Measurements from ENCODE around the gene NUDT3. TPM values are rescaled to one million over a fixed set of nuclear protein-coding genes. Genes with fewer than 3 reads are reported as not detected.
A peak's percentile ranks its signal among the peaks of the same experiment; 100 is the strongest.

NUDT3 gene
- total and polyA plus RNA-seq, 4 donors, result 3.2 to 20.2 (median 9.5) TPM

DNA sequence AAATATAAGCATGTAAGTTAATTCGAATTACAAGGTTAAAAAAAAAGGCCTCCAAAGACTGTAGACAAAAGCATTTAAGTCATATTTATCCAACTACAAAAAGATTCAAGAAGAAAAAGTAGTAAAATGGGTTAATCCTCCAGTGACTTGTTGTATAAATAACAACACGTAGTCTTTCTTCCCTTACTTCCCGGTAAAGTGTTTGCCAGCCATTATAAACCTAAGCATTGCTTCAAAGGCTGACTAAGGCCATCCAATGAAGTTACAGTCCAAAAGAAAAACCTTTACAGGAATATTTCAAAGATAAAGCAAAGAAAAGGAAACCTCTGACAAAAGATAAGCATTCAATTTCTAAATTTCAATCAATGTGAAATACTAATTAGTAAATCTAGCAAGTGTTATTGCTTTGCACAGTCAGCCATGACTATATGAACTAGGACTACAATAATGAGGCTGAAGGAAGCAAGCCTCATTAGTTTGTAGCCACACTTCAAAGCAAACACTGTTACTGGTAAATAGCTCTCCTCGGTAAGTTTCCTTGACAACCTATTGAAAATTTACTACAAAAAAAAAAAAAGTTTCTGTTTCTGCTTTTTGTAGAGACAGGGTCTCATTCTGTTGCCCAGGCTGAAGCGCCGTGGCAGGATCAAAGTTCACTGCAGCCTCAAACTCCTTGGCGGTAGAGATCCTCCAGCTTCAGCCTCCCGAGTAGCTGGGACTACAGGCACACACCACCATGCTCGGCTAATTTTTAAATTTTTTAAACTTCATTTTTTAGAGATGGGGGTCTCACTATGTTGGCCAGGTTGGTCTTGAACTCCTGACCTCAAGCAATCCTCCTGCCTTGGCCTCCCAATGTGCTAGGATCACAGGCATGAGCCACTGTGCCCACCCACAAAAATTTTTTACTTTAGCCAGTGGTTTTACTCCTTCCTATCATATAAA, 46.0 kb downstream of the NUDT3 start:
- Histone ChIP-seq H3K4me1 (ENCODE audit: control insufficient read depth in 4 of 4, insufficient read depth in 4 of 4, low read length in 3 of 4) (peaks cover 2 to 9% (median 4%) of the 10 kb centered on the region in 4 donors), H3K9ac (ENCODE audit: low read depth in 1 of 2, low read length in 2 of 2) (no peak overlapping the region), H3K4me3 (ENCODE audit: low read depth in 1 of 3, low read length in 3 of 3) (no peak overlapping the region), H3K9me3 (ENCODE audit: control insufficient read depth in 4 of 4, low read length in 3 of 4) (no peaks in the 10 kb centered on the region), H3K27ac (ENCODE audit: low read depth in 1 of 2, low read length in 2 of 2) (no peak overlapping the region), H3K27me3 (ENCODE audit: control insufficient read depth in 4 of 4, insufficient read depth in 4 of 4, low read length in 3 of 4) (no peaks in the 10 kb centered on the region), H3K36me3 (ENCODE audit: control insufficient read depth in 4 of 4, insufficient read depth in 3 of 4, low read depth in 1 of 4, low read length in 3 of 4) (no peaks in the 10 kb centered on the region)
- WGBS, result 79% methylated on average over 9 of the region's 9 CpGs
- TF ChIP-seq RXRA (IDR thresholded peaks at IDR 0.05) (no peak), FOXA2 (IDR thresholded peaks at IDR 0.05) (no peak), GABPA (IDR thresholded peaks at IDR 0.05 in 1 of 2, conservative IDR thresholded peaks at IDR 0.05 in 1 of 2) (no peak), NR2F2 (IDR thresholded peaks at IDR 0.05) (no peak), RAD21 (IDR thresholded peaks at IDR 0.05) (no peak), HNF4G (IDR thresholded peaks at IDR 0.05) (no peak), HNF4A (conservative IDR thresholded peaks at IDR 0.05) (no peak), EGR1 (IDR thresholded peaks at IDR 0.05; ENCODE audit: low read depth in 2 of 2) (no peak)
- TF ChIP-seq, protein P1, sequence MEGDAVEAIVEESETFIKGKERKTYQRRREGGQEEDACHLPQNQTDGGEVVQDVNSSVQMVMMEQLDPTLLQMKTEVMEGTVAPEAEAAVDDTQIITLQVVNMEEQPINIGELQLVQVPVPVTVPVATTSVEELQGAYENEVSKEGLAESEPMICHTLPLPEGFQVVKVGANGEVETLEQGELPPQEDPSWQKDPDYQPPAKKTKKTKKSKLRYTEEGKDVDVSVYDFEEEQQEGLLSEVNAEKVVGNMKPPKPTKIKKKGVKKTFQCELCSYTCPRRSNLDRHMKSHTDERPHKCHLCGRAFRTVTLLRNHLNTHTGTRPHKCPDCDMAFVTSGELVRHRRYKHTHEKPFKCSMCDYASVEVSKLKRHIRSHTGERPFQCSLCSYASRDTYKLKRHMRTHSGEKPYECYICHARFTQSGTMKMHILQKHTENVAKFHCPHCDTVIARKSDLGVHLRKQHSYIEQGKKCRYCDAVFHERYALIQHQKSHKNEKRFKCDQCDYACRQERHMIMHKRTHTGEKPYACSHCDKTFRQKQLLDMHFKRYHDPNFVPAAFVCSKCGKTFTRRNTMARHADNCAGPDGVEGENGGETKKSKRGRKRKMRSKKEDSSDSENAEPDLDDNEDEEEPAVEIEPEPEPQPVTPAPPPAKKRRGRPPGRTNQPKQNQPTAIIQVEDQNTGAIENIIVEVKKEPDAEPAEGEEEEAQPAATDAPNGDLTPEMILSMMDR (IDR thresholded peaks at IDR 0.05; ENCODE audit: low read depth, low read length, missing input control), result no peak
- TF ChIP-seq, protein P2, sequence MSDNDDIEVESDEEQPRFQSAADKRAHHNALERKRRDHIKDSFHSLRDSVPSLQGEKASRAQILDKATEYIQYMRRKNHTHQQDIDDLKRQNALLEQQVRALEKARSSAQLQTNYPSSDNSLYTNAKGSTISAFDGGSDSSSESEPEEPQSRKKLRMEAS (IDR thresholded peaks at IDR 0.05), result no peak
- TF ChIP-seq, protein P3, sequence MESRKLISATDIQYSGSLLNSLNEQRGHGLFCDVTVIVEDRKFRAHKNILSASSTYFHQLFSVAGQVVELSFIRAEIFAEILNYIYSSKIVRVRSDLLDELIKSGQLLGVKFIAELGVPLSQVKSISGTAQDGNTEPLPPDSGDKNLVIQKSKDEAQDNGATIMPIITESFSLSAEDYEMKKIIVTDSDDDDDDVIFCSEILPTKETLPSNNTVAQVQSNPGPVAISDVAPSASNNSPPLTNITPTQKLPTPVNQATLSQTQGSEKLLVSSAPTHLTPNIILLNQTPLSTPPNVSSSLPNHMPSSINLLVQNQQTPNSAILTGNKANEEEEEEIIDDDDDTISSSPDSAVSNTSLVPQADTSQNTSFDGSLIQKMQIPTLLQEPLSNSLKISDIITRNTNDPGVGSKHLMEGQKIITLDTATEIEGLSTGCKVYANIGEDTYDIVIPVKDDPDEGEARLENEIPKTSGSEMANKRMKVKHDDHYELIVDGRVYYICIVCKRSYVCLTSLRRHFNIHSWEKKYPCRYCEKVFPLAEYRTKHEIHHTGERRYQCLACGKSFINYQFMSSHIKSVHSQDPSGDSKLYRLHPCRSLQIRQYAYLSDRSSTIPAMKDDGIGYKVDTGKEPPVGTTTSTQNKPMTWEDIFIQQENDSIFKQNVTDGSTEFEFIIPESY (IDR thresholded peaks at IDR 0.05), result no peak
- TF ChIP-seq, protein P4, sequence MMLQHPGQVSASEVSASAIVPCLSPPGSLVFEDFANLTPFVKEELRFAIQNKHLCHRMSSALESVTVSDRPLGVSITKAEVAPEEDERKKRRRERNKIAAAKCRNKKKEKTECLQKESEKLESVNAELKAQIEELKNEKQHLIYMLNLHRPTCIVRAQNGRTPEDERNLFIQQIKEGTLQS (IDR thresholded peaks at IDR 0.05), result no peak
- DNase-seq (ENCODE audit: low spot score), result no peak

DNA sequence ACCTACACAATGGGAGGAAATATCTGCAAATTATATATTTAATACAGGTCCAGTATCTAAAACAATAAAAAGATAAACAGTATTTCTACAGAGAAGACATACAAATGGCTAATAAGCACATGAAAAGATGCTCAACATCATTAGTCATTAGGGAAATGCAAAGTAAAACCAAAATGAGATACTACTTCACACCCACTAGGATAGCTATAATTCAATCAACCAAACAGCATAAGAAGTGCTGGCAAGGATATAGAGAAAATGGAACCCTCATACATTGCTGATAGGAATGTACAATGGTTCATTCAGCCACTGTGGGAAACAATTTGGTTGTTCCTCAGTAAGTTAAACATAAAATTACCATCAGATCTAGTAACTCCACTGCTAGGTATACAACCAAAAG, 48.7 kb downstream of the NUDT3 start:
- H3K9me3 ChIP-seq (ENCODE audit: control insufficient read depth in 4 of 4, low read length in 3 of 4), result no peaks in the 10 kb centered on the region
- H3K4me3 ChIP-seq (ENCODE audit: low read depth in 1 of 3, low read length in 3 of 3), result no peak overlapping the region
- H3K27me3 ChIP-seq (ENCODE audit: control insufficient read depth in 4 of 4, insufficient read depth in 4 of 4, low read length in 3 of 4), result no peaks in the 10 kb centered on the region
- no peaks in the 10 kb centered on the region for H3K36me3 ChIP-seq (ENCODE audit: control insufficient read depth in 4 of 4, insufficient read depth in 3 of 4, low read depth in 1 of 4, low read length in 3 of 4)
- no peak overlapping the region for H3K9ac ChIP-seq (ENCODE audit: low read depth in 1 of 2, low read length in 2 of 2)
- H3K27ac ChIP-seq (ENCODE audit: low read depth in 1 of 2, low read length in 2 of 2), result no peak overlapping the region
- no peak for TF ChIP-seq HNF4A (conservative IDR thresholded peaks at IDR 0.05)
- TF ChIP-seq GABPA (IDR thresholded peaks at IDR 0.05 in 1 of 2, conservative IDR thresholded peaks at IDR 0.05 in 1 of 2), result no peak
- TF ChIP-seq EGR1 (IDR thresholded peaks at IDR 0.05; ENCODE audit: low read depth in 2 of 2), result no peak
- TF ChIP-seq NR2F2 (IDR thresholded peaks at IDR 0.05), result peak; percentile 3
- H3K4me1 ChIP-seq (ENCODE audit: control insufficient read depth in 4 of 4, insufficient read depth in 4 of 4, low read length in 3 of 4), result no peaks in the 10 kb centered on the region
- no peak for DNase-seq (ENCODE audit: low spot score)

DNA sequence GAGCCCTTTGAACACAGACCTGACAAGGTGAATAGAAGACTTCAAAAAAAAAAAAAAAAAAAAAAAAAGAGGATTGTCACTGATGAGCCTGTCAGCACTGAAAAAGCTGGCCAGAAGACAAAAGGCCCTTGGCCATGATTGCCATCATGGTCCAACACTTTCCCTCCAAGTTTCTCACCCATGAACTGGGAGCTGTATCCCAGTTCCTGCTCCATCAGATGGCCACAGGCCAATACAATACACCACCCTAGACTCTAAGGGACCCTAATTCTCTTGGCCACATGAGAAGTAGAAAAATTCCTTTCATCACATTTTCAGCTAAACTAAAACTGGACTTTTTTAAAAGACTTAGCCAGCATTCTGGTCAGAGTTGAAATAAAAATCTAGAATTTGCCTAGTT, 50.2 kb downstream of the NUDT3 start:
- no peaks in the 10 kb centered on the region for H3K9me3 ChIP-seq (ENCODE audit: control insufficient read depth in 4 of 4, low read length in 3 of 4)
- DNase-seq (ENCODE audit: low spot score), result no peak
- H3K4me1 ChIP-seq (ENCODE audit: control insufficient read depth in 4 of 4, insufficient read depth in 4 of 4, low read length in 3 of 4), result no peaks in the 10 kb centered on the region
- no peaks in the 10 kb centered on the region for H3K27me3 ChIP-seq (ENCODE audit: control insufficient read depth in 4 of 4, insufficient read depth in 4 of 4, low read length in 3 of 4)
- no peak overlapping the region for H3K27ac ChIP-seq (ENCODE audit: low read depth in 1 of 2, low read length in 2 of 2)
- no peaks in the 10 kb centered on the region for H3K36me3 ChIP-seq (ENCODE audit: control insufficient read depth in 4 of 4, insufficient read depth in 3 of 4, low read depth in 1 of 4, low read length in 3 of 4)
- no peak overlapping the region for H3K9ac ChIP-seq (ENCODE audit: low read depth in 1 of 2, low read length in 2 of 2)
- H3K4me3 ChIP-seq (ENCODE audit: low read depth in 1 of 3, low read length in 3 of 3), result no peak overlapping the region
- TF ChIP-seq, protein P1 (IDR thresholded peaks at IDR 0.05; ENCODE audit: low read depth, low read length, missing input control), result no peak
- TF ChIP-seq YY1 (IDR thresholded peaks at IDR 0.05) (no peak), SP1 (IDR thresholded peaks at IDR 0.05) (no peak), NR2F2 (IDR thresholded peaks at IDR 0.05) (no peak), GABPA (IDR thresholded peaks at IDR 0.05 in 1 of 2, conservative IDR thresholded peaks at IDR 0.05 in 1 of 2) (no peak), TAF1 (conservative IDR thresholded peaks at IDR 0.05) (no peak), RXRA (IDR thresholded peaks at IDR 0.05) (no peak), HNF4G (IDR thresholded peaks at IDR 0.05) (no peak), RAD21 (IDR thresholded peaks at IDR 0.05) (no peak)
- TF ChIP-seq, protein P2 (IDR thresholded peaks at IDR 0.05), result no peak
- TF ChIP-seq, protein P4 (IDR thresholded peaks at IDR 0.05), result no peak
- TF ChIP-seq, protein P3 (IDR thresholded peaks at IDR 0.05), result no peak
